ENCODE measurements around the gene ABCA7. TPM values are rescaled to one million over a fixed set of nuclear protein-coding genes. Genes with fewer than 3 reads are reported as not detected.
A peak's percentile ranks its signal among the peaks of the same experiment; 100 is the strongest.

Gene ABCA7
- total RNA-seq, 1 donor from 2014 or later, result 16.3 TPM

DNA sequence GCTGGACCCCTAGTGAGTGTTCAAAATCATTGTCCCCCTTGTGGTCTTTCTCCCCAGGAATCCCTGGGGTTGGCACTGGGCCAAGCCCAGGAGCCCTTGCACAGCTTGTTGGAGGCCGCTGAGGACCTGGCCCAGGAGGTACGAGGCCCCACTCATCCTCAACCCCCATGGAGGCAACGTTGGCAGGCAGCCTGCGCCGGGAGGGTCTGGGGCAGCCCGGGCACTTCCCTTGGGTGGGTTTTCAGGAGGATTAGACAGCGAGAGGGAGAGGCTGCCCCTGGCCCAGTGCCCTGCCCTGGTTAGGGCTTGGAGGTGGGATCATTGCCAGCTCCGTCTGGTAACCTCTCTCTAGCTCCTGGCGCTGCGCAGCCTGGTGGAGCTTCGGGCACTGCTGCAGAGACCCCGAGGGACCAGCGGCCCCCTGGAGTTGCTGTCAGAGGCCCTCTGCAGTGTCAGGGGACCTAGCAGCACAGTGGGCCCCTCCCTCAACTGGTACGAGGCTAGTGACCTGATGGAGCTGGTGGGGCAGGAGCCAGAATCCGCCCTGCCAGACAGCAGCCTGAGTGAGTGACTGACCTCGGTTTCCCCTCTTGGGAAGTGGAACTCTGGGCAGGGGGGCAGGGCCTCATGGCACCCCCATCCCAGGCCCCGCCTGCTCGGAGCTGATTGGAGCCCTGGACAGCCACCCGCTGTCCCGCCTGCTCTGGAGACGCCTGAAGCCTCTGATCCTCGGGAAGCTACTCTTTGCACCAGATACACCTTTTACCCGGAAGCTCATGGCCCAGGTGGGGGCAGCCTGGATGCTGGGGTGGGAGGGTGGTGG is 3.0 kb downstream of the ABCA7 start:
- Mint-ChIP-seq H3K27ac (ENCODE audit: unreplicated experiment) (no peak overlapping the region), H3K9me3 (no peaks in the 10 kb centered on the region), H3K36me3 (ENCODE audit: low read depth) (no peaks in the 10 kb centered on the region), H3K4me3 (peak overlapping the region; percentile 66), H3K27me3 (ENCODE audit: low read depth) (no peaks in the 10 kb centered on the region), H3K4me1 (peaks cover 27% of the 10 kb centered on the region)
- DNase-seq (ENCODE audit: low read depth, low spot score), result no peak
- TF ChIP-seq, protein P1, sequence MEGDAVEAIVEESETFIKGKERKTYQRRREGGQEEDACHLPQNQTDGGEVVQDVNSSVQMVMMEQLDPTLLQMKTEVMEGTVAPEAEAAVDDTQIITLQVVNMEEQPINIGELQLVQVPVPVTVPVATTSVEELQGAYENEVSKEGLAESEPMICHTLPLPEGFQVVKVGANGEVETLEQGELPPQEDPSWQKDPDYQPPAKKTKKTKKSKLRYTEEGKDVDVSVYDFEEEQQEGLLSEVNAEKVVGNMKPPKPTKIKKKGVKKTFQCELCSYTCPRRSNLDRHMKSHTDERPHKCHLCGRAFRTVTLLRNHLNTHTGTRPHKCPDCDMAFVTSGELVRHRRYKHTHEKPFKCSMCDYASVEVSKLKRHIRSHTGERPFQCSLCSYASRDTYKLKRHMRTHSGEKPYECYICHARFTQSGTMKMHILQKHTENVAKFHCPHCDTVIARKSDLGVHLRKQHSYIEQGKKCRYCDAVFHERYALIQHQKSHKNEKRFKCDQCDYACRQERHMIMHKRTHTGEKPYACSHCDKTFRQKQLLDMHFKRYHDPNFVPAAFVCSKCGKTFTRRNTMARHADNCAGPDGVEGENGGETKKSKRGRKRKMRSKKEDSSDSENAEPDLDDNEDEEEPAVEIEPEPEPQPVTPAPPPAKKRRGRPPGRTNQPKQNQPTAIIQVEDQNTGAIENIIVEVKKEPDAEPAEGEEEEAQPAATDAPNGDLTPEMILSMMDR (conservative IDR thresholded peaks at IDR 0.05), result no peak

DNA sequence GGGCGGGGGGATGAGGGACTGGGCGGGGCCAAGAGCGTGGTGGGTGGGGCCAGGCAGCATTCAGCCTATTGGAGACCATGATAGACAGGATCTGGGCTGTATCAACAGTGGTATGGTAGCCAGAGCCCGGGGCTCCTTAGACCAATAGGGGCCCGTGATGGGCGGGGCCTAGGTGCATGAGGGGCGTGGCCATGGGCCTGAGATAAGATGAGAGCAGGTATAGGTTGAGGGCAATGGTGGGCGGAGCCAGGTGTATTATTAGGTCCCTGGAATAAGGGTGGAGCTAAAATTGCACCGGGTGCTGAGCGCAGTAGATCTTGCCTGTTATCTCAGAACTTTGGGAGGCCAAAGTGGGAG is 5.3 kb downstream of the ABCA7 start:
- TF ChIP-seq, protein P1 (conservative IDR thresholded peaks at IDR 0.05), result no peak
- Mint-ChIP-seq H3K4me3 (peak overlapping the region; percentile 47), H3K27ac (ENCODE audit: unreplicated experiment) (no peak overlapping the region), H3K4me1 (peaks cover 12% of the 10 kb centered on the region), H3K36me3 (ENCODE audit: low read depth) (no peaks in the 10 kb centered on the region), H3K27me3 (ENCODE audit: low read depth) (no peaks in the 10 kb centered on the region), H3K9me3 (no peaks in the 10 kb centered on the region)
- no peak for DNase-seq (ENCODE audit: low read depth, low spot score)

DNA sequence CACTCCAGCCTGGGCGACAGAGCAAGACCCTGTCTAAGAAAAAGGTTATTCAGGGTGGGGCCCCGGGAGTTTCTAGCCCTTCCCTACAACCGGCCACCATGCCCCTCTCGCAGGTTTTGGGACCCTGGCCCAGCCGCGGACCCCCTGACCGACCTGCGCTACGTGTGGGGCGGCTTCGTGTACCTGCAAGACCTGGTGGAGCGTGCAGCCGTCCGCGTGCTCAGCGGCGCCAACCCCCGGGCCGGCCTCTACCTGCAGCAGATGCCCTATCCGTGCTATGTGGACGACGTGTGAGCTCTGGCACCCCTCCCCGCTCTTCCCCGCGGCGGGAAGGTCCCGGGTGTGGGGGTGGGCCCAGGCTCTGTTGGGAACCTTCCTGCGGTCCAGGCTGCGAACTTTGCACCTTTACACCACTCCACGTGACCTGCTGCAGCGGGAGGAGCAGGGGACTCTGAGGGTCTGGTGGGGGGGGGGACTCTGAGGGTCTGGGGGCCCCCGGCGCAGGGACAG is 6.3 kb downstream of the ABCA7 start:
- H3K4me1 Mint-ChIP-seq, result peaks cover 2% of the 10 kb centered on the region

DNA sequence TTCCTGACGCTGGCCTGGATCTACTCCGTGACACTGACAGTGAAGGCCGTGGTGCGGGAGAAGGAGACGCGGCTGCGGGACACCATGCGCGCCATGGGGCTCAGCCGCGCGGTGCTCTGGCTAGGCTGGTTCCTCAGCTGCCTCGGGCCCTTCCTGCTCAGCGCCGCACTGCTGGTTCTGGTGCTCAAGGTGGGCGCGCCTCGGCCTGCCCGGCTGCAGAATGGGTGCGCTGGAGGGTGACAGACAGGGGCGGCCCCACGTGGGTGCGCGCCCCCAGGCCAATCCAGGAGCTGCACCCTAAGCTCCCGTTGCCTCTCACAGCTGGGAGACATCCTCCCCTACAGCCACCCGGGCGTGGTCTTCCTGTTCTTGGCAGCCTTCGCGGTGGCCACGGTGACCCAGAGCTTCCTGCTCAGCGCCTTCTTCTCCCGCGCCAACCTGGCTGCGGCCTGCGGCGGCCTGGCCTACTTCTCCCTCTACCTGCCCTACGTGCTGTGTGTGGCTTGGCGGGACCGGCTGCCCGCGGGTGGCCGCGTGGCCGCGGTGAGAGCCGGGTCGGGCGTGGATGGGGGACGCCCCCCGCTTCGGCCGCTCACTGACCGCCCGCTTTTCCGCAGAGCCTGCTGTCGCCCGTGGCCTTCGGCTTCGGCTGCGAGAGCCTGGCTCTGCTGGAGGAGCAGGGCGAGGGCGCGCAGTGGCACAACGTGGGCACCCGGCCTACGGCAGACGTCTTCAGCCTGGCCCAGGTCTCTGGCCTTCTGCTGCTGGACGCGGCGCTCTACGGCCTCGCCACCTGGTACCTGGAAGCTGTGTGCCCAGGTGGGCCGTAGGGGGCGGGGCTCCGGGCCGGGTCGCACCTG is 7.2 kb downstream of the ABCA7 start:
- no peaks in the 10 kb centered on the region for H3K36me3 Mint-ChIP-seq (ENCODE audit: low read depth)
- H3K27me3 Mint-ChIP-seq (ENCODE audit: low read depth), result no peaks in the 10 kb centered on the region
- peaks cover 4% of the 10 kb centered on the region for H3K4me1 Mint-ChIP-seq
- TF ChIP-seq, protein P1 (conservative IDR thresholded peaks at IDR 0.05), result no peak
- DNase-seq (ENCODE audit: low read depth, low spot score), result no peak
- H3K4me3 Mint-ChIP-seq, result no peak overlapping the region
- no peaks in the 10 kb centered on the region for H3K9me3 Mint-ChIP-seq
- no peak overlapping the region for H3K27ac Mint-ChIP-seq (ENCODE audit: unreplicated experiment)

More for the DNA sequence above, 6.3 kb downstream of the ABCA7 start:
- Mint-ChIP-seq H3K27me3 (ENCODE audit: low read depth) (no peaks in the 10 kb centered on the region), H3K36me3 (ENCODE audit: low read depth) (no peaks in the 10 kb centered on the region), H3K27ac (ENCODE audit: unreplicated experiment) (no peak overlapping the region), H3K4me3 (no peak overlapping the region), H3K9me3 (no peaks in the 10 kb centered on the region)
- DNase-seq (ENCODE audit: low read depth, low spot score), result no peak
- TF ChIP-seq, protein P1 (conservative IDR thresholded peaks at IDR 0.05), result no peak

DNA sequence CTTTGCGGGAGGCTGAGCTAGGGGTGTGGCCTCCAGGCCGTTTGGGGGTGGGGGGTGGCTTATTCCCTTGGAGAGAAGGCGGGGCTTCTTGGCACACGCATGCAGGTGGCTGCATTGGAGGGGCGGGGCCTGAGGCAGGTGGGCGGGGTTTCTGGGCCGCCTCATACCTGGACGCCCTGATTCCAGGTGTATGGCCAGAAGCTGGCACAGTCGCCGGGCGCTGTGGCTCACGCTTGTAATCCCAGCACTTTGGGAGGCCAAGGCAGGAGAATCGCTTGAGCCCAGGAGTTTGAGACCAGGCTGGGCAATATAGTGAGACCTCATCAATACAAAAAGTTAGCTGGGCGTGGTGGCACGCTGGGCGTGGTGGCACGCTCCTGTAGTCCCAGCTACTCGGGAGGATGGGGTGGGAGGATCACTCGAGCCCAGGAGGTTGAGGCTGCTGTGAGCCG is 7.8 kb downstream of the ABCA7 start:
- Mint-ChIP-seq H3K4me3 (no peak overlapping the region), H3K4me1 (peaks cover 6% of the 10 kb centered on the region), H3K27me3 (ENCODE audit: low read depth) (no peaks in the 10 kb centered on the region), H3K27ac (ENCODE audit: unreplicated experiment) (no peak overlapping the region), H3K9me3 (no peaks in the 10 kb centered on the region), H3K36me3 (ENCODE audit: low read depth) (no peaks in the 10 kb centered on the region)
- DNase-seq (ENCODE audit: low read depth, low spot score), result no peak
- TF ChIP-seq, protein P1 (conservative IDR thresholded peaks at IDR 0.05), result no peak

Measured in neural crest cell (in vitro differentiated cells).